HL-60/S4 treated with retinoic acid at 250 ng/mL for 4 days and 3 days (cell line): ENCODE measurements around the gene NECTIN1.
"Not testable (repeated sequence)": the region's sequence is repeated elsewhere in the genome, so short reads cannot be mapped to it uniquely, and the experiment has no call there.

Source experiments
- in situ Hi-C: fragments of 300-500 bp; cut with MboI; formaldehyde crosslinking; loops from 2 replicates; pipeline ENCODE4 v1.7.0; 2022; ENCODE audit warnings: low sequenced_read_pairs

NECTIN1 gene

DNA sequence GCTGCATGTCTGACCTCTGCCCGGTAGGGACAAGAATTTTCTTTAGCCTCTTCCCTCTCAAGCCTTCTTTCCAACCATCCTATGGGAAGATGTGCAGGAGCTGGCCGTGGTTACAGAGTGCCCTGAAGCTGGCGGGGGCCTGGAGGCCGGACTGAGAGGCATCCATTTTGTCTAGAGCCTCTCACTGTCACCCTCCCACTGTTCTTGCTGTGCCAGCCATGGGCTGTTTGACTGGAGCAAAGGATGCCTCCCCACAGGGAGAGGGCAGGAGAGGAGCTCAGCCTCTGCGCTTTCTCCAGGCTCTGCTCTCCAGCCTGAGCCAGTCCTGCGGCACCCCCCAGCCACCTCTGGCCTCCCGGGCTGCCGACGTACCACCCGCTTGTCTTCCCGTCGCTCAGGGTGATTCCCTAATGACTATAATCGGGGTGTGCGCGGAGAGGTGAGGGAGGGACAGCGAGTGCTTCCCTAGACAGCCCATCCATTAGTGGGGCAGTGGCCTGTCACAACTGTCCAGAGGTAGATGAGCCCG, 123.8 kb downstream of the NECTIN1 start:
- in situ Hi-C loops: no loop called here

DNA sequence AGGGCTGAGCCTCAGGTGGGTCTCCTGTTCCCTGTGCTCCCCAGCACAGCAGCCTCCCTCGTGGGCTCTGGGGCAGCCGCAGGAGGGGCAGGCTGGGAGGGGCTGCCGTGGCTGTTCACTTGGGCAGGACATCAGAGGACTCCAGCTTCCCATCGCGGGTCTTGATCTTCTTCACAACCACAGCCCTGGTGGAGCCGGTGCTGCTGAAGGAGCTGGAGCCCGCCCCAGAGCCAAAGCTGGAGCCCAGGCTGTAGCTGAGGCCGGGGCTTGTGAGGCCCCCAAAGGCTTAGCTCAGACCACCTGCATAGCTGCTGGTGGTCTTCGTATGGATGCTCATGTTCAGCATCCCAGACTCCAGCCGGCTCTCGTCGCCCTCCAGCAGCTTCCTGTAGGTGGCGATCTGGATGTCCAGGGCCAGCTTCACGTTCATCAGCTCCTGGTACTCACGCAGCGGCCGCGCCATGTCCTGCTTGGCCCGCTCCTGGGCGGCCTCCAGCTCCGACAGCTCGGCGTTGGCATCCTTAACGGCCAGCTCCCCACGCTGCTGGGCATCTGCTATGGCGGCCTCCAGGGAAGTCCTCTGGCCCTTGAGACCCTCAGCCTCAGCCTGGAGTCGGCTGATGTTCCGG, 126.1 kb downstream of the NECTIN1 start:
- in situ Hi-C loops: no loop called here

DNA sequence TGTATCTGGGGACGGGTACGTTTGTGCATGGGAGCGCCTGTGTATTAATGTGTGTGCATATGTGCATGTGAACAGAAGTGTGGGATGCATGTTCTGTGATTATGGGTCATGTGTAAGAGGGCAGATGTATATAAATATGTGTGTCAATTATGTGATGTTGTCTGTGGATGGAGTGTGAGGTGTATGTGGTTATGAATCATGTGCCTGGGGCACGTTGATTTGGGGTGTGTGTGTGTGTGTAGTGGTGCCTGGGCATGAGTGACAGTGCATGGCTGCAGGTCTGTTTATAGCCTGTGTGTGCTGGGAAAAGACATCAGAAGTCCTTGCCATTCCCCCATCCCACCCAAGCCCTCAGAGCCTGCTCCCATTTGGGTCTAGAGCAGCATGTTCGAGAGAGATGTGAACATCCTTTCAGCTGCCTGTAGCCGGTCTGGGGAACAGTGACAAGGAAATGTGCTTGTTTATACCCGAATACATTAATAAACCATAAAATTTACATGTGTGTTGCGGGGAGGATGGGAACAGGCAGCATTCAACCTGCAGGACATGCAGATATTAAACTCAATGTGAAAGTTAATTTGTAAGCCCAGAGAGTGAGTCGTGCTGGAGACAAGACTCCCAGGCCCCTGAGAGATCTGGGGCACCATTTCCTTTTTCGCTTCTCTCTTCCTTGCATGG, 129.0 kb downstream of the NECTIN1 start:
- in situ Hi-C loops: no loop called here

- in situ Hi-C loops: not testable (repeated sequence)
These were observed 133.1 kb downstream of the NECTIN1 start for GRCh38 chr11:119595941-119596340.

GRCh38 chr11:119594639-119595249, 134.3 kb downstream of the NECTIN1 start:
- in situ Hi-C loops: no loop called here

DNA sequence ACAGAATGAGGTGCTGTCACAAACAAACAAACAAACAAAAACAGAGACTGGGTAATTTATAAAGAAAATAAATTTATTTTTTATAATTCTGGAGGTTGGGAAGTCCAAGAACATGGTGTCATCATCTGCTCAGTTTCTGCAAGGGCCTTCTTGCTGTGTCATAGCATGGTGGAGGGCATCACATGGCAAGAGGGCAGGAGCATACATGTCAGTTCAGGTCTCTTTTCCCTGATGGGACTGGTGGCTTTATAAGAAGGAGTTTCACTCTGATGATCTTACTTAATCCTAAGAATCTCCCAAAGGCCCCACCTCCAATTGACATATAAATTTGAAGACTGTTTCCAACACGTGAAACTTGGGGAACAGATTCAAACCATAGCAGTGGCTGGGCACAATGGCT, 135.7 kb downstream of the NECTIN1 start:
- in situ Hi-C loops: no loop called here

GRCh38 chr11:119592642-119593041, 136.4 kb downstream of the NECTIN1 start:
- in situ Hi-C loops: no loop called here

DNA sequence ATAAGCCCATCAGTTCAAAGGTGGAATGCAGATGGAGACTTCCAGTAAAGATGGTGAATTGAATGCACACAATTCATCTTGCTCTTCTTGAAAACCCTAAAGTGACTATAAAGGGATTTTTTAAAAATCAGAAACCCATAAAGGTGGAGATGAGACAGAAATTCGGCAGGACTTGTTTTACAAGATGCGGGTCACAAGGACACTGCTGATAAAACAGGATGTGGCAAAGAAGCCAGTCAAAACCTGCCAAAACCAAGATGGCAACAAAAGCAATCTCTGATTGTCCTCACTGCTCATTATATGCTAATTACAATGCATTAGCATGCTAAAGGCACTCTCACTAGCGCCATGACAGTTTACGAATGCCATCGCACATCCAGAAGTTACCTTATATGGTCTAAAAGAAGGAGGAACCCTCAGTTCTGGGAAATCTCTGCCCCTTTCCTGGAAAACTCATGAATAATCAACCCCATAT, 137.1 kb downstream of the NECTIN1 start:
- in situ Hi-C loops: no loop called here

DNA sequence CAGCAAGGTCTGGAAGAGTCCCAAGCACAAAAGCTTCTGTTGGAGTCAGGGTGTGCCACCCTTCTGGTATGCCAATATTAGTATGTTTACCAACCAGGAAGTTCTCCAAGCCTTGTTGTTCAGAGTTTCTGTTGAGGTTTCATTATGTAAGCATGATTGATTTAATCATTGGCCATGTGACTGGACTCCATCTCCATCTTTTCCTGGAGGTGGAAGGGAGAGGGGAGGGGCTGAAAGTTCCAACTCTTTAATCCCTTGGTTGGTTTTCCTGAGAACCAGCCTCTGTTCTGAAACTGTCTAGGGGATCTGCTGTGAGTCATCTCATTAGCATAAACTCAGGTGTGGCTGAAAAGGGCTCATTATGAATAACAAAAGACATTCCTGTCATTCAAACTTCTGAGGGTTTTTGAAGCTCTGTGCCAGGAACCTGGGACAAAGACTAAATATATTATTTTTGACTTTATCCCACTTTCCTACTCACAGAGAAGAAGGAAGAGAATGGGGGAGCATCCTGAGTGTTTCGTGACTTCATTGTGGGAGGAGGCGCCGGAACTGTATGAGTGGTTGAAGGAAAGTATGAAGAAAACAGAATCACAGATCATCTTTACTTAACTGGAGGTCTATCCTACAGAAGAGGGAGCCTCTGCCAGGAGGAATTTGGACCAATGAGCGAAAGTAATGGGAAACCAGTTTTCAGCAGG, 138.2 kb downstream of the NECTIN1 start:
- in situ Hi-C loops: no loop called here

DNA sequence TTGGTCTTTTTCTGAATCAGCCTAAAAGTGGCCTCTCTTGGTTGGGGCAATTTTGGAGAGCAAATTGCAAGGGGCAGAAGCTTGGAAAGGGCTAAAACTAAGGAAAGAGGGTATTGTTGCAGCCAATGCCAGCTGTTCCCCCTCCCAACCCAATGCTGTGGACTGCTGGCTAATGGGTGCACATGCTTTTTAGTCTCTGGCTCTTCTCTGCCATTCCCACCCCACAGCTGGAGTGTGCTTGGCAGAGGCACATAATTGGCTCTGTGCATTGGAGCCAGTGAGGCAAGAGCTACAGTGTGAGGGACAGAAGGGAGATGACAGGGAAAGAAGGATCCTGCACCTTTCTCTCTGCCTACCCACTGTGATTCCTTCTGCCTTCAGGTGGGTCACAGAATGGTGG, 140.0 kb downstream of the NECTIN1 start:
- in situ Hi-C loops: no loop called here
